Left hindlimb (tissue), 1 donor: Measurements from ENCODE around the gene TSEN54.

ENCODE experiments used
- DNase-seq: peaks from one replicate; pipeline ENCODE4 v3.0.0-alpha.2; 2018

TSEN54 gene

GRCh38 chr17:75570034-75570676 lies 53.8 kb downstream of the TSEN54 start:
- no peak for DNase-seq

DNA sequence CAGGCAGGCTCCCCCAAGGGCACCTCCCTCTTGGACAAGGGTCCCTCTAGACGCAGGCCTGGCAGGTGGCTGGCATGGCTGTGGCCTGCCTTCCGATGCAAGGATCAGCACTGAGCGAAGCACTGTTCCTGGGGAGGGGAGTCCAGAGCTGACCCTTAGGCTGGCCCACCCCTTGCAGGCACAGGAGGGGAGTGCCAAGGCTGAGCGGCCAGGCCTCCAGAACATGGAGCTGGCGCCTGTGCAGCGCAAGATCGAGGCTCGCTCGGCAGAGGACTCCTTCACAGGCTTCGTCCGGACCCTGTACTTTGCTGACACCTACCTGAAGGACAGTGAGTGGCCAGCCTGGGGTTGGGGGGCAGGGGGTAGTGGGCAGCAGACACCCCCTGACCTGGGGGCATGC lies 54.4 kb downstream of the TSEN54 start:
- DNase-seq: no peak

GRCh38 chr17:75571197-75571884 lies 55.0 kb downstream of the TSEN54 start:
- DNase-seq: no peak

- no peak for DNase-seq
Measured at GRCh38 chr17:75571885-75572215, 55.5 kb downstream of the TSEN54 start.

- DNase-seq: no peak
Measured at GRCh38 chr17:75572713-75573539, 56.6 kb downstream of the TSEN54 start.

GRCh38 chr17:75573540-75573957 lies 57.2 kb downstream of the TSEN54 start:
- DNase-seq: no peak

DNA sequence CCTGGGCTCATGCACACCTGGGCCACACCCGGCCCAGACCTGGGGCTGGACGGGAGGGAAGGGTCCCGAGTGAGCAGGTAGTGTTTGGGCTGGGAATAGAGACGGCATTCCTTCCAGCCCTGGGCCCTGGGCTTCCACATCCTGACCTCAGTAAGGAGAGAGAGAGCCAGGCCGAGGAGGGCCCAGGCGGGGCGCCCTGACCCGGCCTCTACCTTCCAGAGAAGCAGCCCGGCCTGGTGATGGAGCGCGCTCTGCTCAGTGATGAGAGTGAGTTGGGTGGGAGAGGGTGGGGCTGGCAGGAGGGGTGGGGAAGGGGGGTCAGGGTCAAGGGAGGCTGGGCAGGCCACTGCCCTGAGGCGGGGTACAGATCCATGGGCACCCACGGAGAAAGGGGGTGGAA lies 57.7 kb downstream of the TSEN54 start:
- no peak for DNase-seq
